HepG2 (cell line): ENCODE data around the gene IPO5. TPM values are rescaled to one million over a fixed set of nuclear protein-coding genes. Genes with fewer than 3 reads are reported as not detected.

ENCODE experiments used
- ATAC-seq: fragments of 200-7000 bp; cut with Tn5 transposase; 3 replicates; pipeline ENCODE4 v1.9.1; 2020; ENCODE audit warnings: mild to moderate bottlenecking, moderate library complexity
- BruUV-seq: library from RNA; stranded (reverse); fragments of 400-500 nt; replicated peaks from 2 replicates; lab custom pipeline; 2021; lab: Mats Ljungman, UMichigan
- CTCF ChIA-PET: fragments of 300-600 bp; formaldehyde crosslinking; extraction: SDS; loops from one replicate; lab custom pipeline; 2021; ENCODE audit warnings: low total read pairs, inconsistent platforms, low intra/inter-chr PET ratio; lab: Yijun Ruan, JAX
- POLR2A ChIA-PET: fragments of 350-600 bp; sonication (Branson Sonifier 250); formaldehyde crosslinking; loops from one replicate; lab custom pipeline; 2020; ENCODE audit warnings: antibody characterized with exemption, inconsistent platforms; lab: Yijun Ruan, JAX
- DNase-seq: peaks from one replicate; pipeline ENCODE4 v3.0.0-alpha.2; 2015; ENCODE audit warnings: low spot score
- FAIRE-seq: peaks from 3 replicates; lab custom pipeline; 2011; peaks lifted over from hg19 to GRCh38; lab: Jason Lieb, UNC
- H2AFZ ChIP-seq: one replicate; pipeline ENCODE4 v1.6.1; 2011; ENCODE audit warnings: low read length, inconsistent platforms
- H3K27ac ChIP-seq: fragments of 300-600 bp; 3 replicates; pipeline ENCODE4 v1.8.0; 2011; ENCODE audit warnings: mixed run types, mild to moderate bottlenecking, mixed read lengths, low read length, inconsistent platforms; ENCODE audit not compliant: insufficient read depth; ENCODE audit errors: extremely low read length
- H3K27me3 ChIP-seq, 2 experiments: fragments of 200-600 bp in 1 of 2; 2 replicates in 1 of 2; 3 replicates in 1 of 2; pipeline versions ENCODE4 v1.6.0 to v1.8.0; 2011; ENCODE audit warnings: low read length in 2 of 2, mild to moderate bottlenecking in 2 of 2, moderate library complexity in 2 of 2, inconsistent platforms in 1 of 2; ENCODE audit not compliant: insufficient read depth in 2 of 2, control insufficient read depth in 1 of 2
- H3K36me3 ChIP-seq, 2 experiments: fragments of 200-600 bp in 1 of 2; replicated peaks in 1 of 2; 2 replicates in 1 of 2; 3 replicates in 1 of 2; pipeline versions ENCODE4 v1.5.1 to v1.8.0; 2011; ENCODE audit warnings: low read length in 2 of 2, inconsistent platforms in 1 of 2; ENCODE audit not compliant: insufficient read depth in 2 of 2, control insufficient read depth in 1 of 2
- H3K4me1 ChIP-seq: 2 replicates; pipeline ENCODE4 v1.5.1; 2012; ENCODE audit warnings: low read length, inconsistent platforms; ENCODE audit not compliant: insufficient read depth
- H3K4me2 ChIP-seq: 2 replicates; pipeline ENCODE4 v1.6.0; 2011; ENCODE audit warnings: low read depth, low read length, inconsistent platforms
- H3K4me3 ChIP-seq, 3 experiments: fragments of 200-600 bp in 1 of 3; sonication (generic), shearing (Covaris generic) in 1 of 3; replicated peaks in 1 of 3; 2 replicates each; pipeline ENCODE4 v1.5.1; 2011 to 2016; ENCODE audit warnings: low read length in 3 of 3, inconsistent platforms in 2 of 3, low read depth in 2 of 3, mild to moderate bottlenecking in 2 of 3, control low read depth in 1 of 3, mixed read lengths in 1 of 3; ENCODE audit not compliant: insufficient read depth in 1 of 3
- H3K79me2 ChIP-seq: one replicate; pipeline ENCODE4 v1.6.1; 2011; ENCODE audit warnings: low read length, inconsistent platforms; ENCODE audit not compliant: insufficient read depth
- H3K9ac ChIP-seq: 2 replicates; pipeline ENCODE4 v1.6.0; 2011; ENCODE audit warnings: mild to moderate bottlenecking, low read depth, low read length, inconsistent platforms; ENCODE audit not compliant: insufficient read depth
- H3K9me3 ChIP-seq: 2 replicates; pipeline ENCODE4 v1.5.1; 2012; ENCODE audit warnings: mild to moderate bottlenecking, low read length
- H4K20me1 ChIP-seq: 2 replicates; pipeline ENCODE4 v1.6.0; 2011; ENCODE audit warnings: inconsistent platforms, mild to moderate bottlenecking, low read length, moderate library complexity; ENCODE audit not compliant: insufficient read depth
- EEA1 ChIP-seq: sonication (generic); formaldehyde crosslinking; IDR thresholded peaks from 2 replicates; pipeline ENCODE4 v1.5.1; 2020; ENCODE audit warnings: mild to moderate bottlenecking, missing genetic modification reagents, borderline replicate concordance
- GABPA ChIP-seq, 2 experiments: IDR thresholded peaks; 2 replicates each; pipeline ENCODE4 v1.6.1; 2011 to 2016; ENCODE audit warnings: low read depth in 2 of 2, low read length in 1 of 2, missing biosample characterization in 1 of 2, missing genetic modification characterization in 1 of 2
- NCOA1 ChIP-seq: sonication (generic); formaldehyde crosslinking; IDR thresholded peaks from 2 replicates; pipeline ENCODE4 v1.9.0; 2021; ENCODE audit warnings: missing genetic modification reagents
- NCOR1 ChIP-seq: fragments of 200-600 bp; sonication (generic); IDR thresholded peaks from 2 replicates; pipeline ENCODE4 v1.7.0; 2017; ENCODE audit warnings: antibody characterized with exemption, low read length, borderline replicate concordance
- PAF1 ChIP-seq: IDR thresholded peaks from 2 replicates; pipeline ENCODE4 v1.6.1; 2016; ENCODE audit warnings: missing genetic modification reagents, missing compliant biosample characterization
- SPEN ChIP-seq: sonication (generic); formaldehyde crosslinking; IDR thresholded peaks from 2 replicates; pipeline ENCODE4 v1.5.1; 2020; ENCODE audit warnings: low read depth, mild to moderate bottlenecking, missing genetic modification reagents
- ZBTB33 ChIP-seq: sonication (generic); formaldehyde crosslinking; IDR thresholded peaks from 2 replicates; pipeline ENCODE4 v1.4.0; 2020; ENCODE audit warnings: missing genetic modification reagents
- ZC3H4 ChIP-seq: sonication (generic); formaldehyde crosslinking; IDR thresholded peaks from 2 replicates; pipeline ENCODE4 v1.4.0; 2020; ENCODE audit warnings: missing genetic modification reagents, borderline replicate concordance
- ZIK1 ChIP-seq: sonication (generic); formaldehyde crosslinking; IDR thresholded peaks from 2 replicates; pipeline ENCODE4 v1.5.0; 2020; ENCODE audit warnings: mild to moderate bottlenecking, low read depth, missing genetic modification reagents, borderline replicate concordance
- ZMYM4 ChIP-seq: sonication (generic); formaldehyde crosslinking; IDR thresholded peaks from 2 replicates; pipeline ENCODE4 v1.8.1; 2023; ENCODE audit warnings: mild to moderate bottlenecking, missing genetic modification reagents
- ZNF441 ChIP-seq: sonication (generic); formaldehyde crosslinking; IDR thresholded peaks from 2 replicates; pipeline ENCODE4 v1.7.0; 2021; ENCODE audit warnings: missing genetic modification reagents, borderline replicate concordance
- ZNF550 ChIP-seq: sonication (generic); formaldehyde crosslinking; IDR thresholded peaks from 2 replicates; pipeline ENCODE4 v1.4.0; 2020; ENCODE audit warnings: mild to moderate bottlenecking, missing genetic modification reagents, borderline replicate concordance
- ZNF709 ChIP-seq: sonication (generic); formaldehyde crosslinking; IDR thresholded peaks from 2 replicates; pipeline ENCODE4 v1.5.0; 2020; ENCODE audit warnings: mild to moderate bottlenecking, missing genetic modification reagents
- ZNF780A ChIP-seq: sonication (generic); formaldehyde crosslinking; IDR thresholded peaks from 2 replicates; pipeline ENCODE4 v1.8.0; 2022; ENCODE audit warnings: mild to moderate bottlenecking, missing genetic modification reagents, moderate library complexity
- ZNF790 ChIP-seq: sonication (generic); formaldehyde crosslinking; IDR thresholded peaks from 2 replicates; pipeline ENCODE4 v1.8.0; 2022; ENCODE audit warnings: missing genetic modification reagents, mild to moderate bottlenecking, borderline replicate concordance
- ZNF792 ChIP-seq: IDR thresholded peaks from 2 replicates; pipeline ENCODE4 v1.6.1; 2016
- WGBS: methylation state at CpG from one replicate; pipeline ENCODE4 v1.1.6; 2017; ENCODE audit warnings: low lambda C conversion rate; 5-methylcytosine and 5-hydroxymethylcytosine counted together
- in situ Hi-C: cut with HindIII; loops from 2 replicates; pipeline ENCODE4 v1.10.0; 2017; ENCODE audit warnings: low pct_unique_long_range_greater_than_20kb; ENCODE audit not compliant: extremely low pct_ligation_motif_present
- intact Hi-C: fragments of 100-400 bp; cut with micrococcal nuclease; formaldehyde crosslinking; loops from one replicate; pipeline ENCODE4 v1.10.0; 2022; ENCODE audit not compliant: unreplicated experiment
- polyA plus RNA-seq, 8 experiments: library from polyadenylated mRNA; depleted of rRNA in 3 of 8; stranded (reverse) in 7 of 8; unstranded in 1 of 8; fragments of >200 nt; fragmentation: Illumina TruSeq in 4 of 8; extraction: Trizol in 4 of 8; gene quantifications; 2 replicates each; pipeline versions ENCODE4 v1.2.1 to v1.2.3, GENCODE V29; 2011 to 2016; ENCODE audit warnings: low read depth in 4 of 8, missing spikeins in 1 of 8, mixed read lengths in 1 of 8; ENCODE audit not compliant: insufficient read depth in 1 of 8
- total RNA-seq, 5 experiments: library from RNA; depleted of rRNA; stranded (reverse); fragments of >200 nt; fragmentation: Illumina TruSeq; extraction: Trizol; gene quantifications; 2 replicates each; pipeline ENCODE4 v1.2.3, GENCODE V29; 2016; ENCODE audit warnings: low read depth in 1 of 5
- TF ChIP-seq, protein P1 (sequence below): sonication (generic); formaldehyde crosslinking; IDR thresholded peaks from 2 replicates; pipeline ENCODE4 v1.5.0; 2020; ENCODE audit warnings: mild to moderate bottlenecking, missing genetic modification reagents, borderline replicate concordance
- TF ChIP-seq, protein P2 (sequence below): sonication (generic); formaldehyde crosslinking; IDR thresholded peaks from 2 replicates; pipeline ENCODE4 v1.9.0; 2021; ENCODE audit warnings: missing genetic modification reagents, borderline replicate concordance

The IPO5 gene
- total and polyA plus RNA-seq, 2 of the 13 experiments (the other 11 are each of a cell fraction or from before 2014, with no cell fraction given): 155 to 242 TPM

- ATAC-seq (no peak), FAIRE-seq (no peak), DNase-seq (no peak)
- in situ Hi-C loops (no loop called here), intact Hi-C loops (no loop called here)
- no TSS peak for BruUV-seq
- H4K20me1 ChIP-seq: no peaks in the 10 kb centered on the region
- ChIA-PET CTCF (no interaction called here), POLR2A (no interaction called here)
- no peak overlapping the region for H3K4me2 ChIP-seq
- H3K4me3 ChIP-seq: no peak overlapping the region
- no peak overlapping the region for H3K9ac ChIP-seq
- H3K27ac ChIP-seq: no peak overlapping the region
- H3K9me3 ChIP-seq: no peaks in the 10 kb centered on the region
- H2AFZ ChIP-seq: no peak overlapping the region
- 0 out of 5 replicates have a peak, but pooled peaks cover 0 to 6% of the 10 kb centered on the region in 2 experiments for H3K27me3 ChIP-seq
- H3K36me3 ChIP-seq: no peaks in the 10 kb centered on the region
- H3K4me1 ChIP-seq: no peaks in the 10 kb centered on the region
- 34% methylated on average over 3 of the region's 3 CpGs for WGBS
- no peaks in the 10 kb centered on the region for H3K79me2 ChIP-seq
- TF ChIP-seq, protein P1, sequence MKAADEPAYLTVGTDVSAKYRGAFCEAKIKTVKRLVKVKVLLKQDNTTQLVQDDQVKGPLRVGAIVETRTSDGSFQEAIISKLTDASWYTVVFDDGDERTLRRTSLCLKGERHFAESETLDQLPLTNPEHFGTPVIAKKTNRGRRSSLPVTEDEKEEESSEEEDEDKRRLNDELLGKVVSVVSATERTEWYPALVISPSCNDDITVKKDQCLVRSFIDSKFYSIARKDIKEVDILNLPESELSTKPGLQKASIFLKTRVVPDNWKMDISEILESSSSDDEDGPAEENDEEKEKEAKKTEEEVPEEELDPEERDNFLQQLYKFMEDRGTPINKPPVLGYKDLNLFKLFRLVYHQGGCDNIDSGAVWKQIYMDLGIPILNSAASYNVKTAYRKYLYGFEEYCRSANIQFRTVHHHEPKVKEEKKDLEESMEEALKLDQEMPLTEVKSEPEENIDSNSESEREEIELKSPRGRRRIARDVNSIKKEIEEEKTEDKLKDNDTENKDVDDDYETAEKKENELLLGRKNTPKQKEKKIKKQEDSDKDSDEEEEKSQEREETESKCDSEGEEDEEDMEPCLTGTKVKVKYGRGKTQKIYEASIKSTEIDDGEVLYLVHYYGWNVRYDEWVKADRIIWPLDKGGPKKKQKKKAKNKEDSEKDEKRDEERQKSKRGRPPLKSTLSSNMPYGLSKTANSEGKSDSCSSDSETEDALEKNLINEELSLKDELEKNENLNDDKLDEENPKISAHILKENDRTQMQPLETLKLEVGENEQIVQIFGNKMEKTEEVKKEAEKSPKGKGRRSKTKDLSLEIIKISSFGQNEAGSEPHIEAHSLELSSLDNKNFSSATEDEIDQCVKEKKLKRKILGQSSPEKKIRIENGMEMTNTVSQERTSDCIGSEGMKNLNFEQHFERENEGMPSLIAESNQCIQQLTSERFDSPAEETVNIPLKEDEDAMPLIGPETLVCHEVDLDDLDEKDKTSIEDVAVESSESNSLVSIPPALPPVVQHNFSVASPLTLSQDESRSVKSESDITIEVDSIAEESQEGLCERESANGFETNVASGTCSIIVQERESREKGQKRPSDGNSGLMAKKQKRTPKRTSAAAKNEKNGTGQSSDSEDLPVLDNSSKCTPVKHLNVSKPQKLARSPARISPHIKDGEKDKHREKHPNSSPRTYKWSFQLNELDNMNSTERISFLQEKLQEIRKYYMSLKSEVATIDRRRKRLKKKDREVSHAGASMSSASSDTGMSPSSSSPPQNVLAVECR (CRISPR knock-in tag): no peak
- TF ChIP-seq, protein P2, sequence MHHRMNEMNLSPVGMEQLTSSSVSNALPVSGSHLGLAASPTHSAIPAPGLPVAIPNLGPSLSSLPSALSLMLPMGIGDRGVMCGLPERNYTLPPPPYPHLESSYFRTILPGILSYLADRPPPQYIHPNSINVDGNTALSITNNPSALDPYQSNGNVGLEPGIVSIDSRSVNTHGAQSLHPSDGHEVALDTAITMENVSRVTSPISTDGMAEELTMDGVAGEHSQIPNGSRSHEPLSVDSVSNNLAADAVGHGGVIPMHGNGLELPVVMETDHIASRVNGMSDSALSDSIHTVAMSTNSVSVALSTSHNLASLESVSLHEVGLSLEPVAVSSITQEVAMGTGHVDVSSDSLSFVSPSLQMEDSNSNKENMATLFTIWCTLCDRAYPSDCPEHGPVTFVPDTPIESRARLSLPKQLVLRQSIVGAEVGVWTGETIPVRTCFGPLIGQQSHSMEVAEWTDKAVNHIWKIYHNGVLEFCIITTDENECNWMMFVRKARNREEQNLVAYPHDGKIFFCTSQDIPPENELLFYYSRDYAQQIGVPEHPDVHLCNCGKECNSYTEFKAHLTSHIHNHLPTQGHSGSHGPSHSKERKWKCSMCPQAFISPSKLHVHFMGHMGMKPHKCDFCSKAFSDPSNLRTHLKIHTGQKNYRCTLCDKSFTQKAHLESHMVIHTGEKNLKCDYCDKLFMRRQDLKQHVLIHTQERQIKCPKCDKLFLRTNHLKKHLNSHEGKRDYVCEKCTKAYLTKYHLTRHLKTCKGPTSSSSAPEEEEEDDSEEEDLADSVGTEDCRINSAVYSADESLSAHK: no peak
- TF ChIP-seq EEA1 (no peak), ZNF550 (CRISPR knock-in tag) (no peak), ZNF790 (CRISPR knock-in tag) (no peak), SPEN (CRISPR knock-in tag) (no peak), PAF1 (CRISPR knock-in tag) (no peak), ZMYM4 (CRISPR knock-in tag) (no peak), ZBTB33 (CRISPR knock-in tag) (no peak), ZNF792 (CRISPR knock-in tag) (no peak), ZNF709 (CRISPR knock-in tag) (no peak), NCOA1 (no peak), ZNF441 (CRISPR knock-in tag) (no peak), ZIK1 (CRISPR knock-in tag) (no peak), NCOR1 (no peak), ZNF780A (CRISPR knock-in tag) (no peak), ZC3H4 (no peak), GABPA (IDR thresholded peaks at IDR 0.05; ENCODE audit: low read depth, low read length) (no peak), GABPA (CRISPR knock-in tag; IDR thresholded peaks at IDR 0.05; ENCODE audit: low read depth) (no peak)
These were observed 5.4 kb upstream of the IPO5 start for GRCh38 chr13:97948041-97948440.
